Activated T-helper 1 cell treated with anti-CD3 and anti-CD28 coated beads, Interleukin-12 subunit alpha, Interleukin-12 subunit beta, Interleukin-2, Interleukin-4 antibody, amounts not matched to agents 30 ng/mL and 10 ng/mL and 1 ng/mL, durations not matched to agents 14 hours and 24 hours and 36 hours (primary cell): ENCODE measurements around the gene ZSCAN25. TPM values are rescaled to one million over a fixed set of nuclear protein-coding genes. Genes with fewer than 3 reads are reported as not detected.
"Not testable (repeated sequence)": the region's sequence is repeated elsewhere in the genome, so short reads cannot be mapped to it uniquely, and the experiment has no call there.

Source experiments
- DNase-seq: peaks from one replicate; pipeline ENCODE4 v3.0.0; 2021; ENCODE audit warnings: low spot score
- H3K27ac Mint-ChIP-seq: one replicate; pipeline ENCODE4 v1.8.0; 2021; ENCODE audit warnings: mild to moderate bottlenecking, mixed read lengths
- H3K27me3 Mint-ChIP-seq: one replicate; pipeline ENCODE4 v1.8.0; 2022; ENCODE audit warnings: mild to moderate bottlenecking, moderate library complexity, mixed read lengths; ENCODE audit not compliant: insufficient read depth
- H3K36me3 Mint-ChIP-seq: one replicate; pipeline ENCODE4 v1.8.0; 2021; ENCODE audit warnings: low read depth, mixed read lengths
- H3K4me1 Mint-ChIP-seq: one replicate; pipeline ENCODE4 v1.8.0; 2021; ENCODE audit warnings: low read depth, mixed read lengths
- H3K4me3 Mint-ChIP-seq: one replicate; pipeline ENCODE4 v1.8.0; 2021; ENCODE audit warnings: mild to moderate bottlenecking, moderate library complexity, mixed read lengths
- H3K9me3 Mint-ChIP-seq: one replicate; pipeline ENCODE4 v1.8.0; 2021; ENCODE audit warnings: mixed read lengths
- intact Hi-C: fragments of 100-400 bp; cut with micrococcal nuclease; formaldehyde crosslinking; loops from one replicate; pipeline ENCODE4 v1.15.1; 2024
- total RNA-seq: library from RNA; stranded (reverse); gene quantifications from 2 replicates; pipeline ENCODE4 v1.2.3, GENCODE V29; 2022

ZSCAN25 gene
- 31.5 and 32.9 TPM in 2 replicates for total RNA-seq

DNA sequence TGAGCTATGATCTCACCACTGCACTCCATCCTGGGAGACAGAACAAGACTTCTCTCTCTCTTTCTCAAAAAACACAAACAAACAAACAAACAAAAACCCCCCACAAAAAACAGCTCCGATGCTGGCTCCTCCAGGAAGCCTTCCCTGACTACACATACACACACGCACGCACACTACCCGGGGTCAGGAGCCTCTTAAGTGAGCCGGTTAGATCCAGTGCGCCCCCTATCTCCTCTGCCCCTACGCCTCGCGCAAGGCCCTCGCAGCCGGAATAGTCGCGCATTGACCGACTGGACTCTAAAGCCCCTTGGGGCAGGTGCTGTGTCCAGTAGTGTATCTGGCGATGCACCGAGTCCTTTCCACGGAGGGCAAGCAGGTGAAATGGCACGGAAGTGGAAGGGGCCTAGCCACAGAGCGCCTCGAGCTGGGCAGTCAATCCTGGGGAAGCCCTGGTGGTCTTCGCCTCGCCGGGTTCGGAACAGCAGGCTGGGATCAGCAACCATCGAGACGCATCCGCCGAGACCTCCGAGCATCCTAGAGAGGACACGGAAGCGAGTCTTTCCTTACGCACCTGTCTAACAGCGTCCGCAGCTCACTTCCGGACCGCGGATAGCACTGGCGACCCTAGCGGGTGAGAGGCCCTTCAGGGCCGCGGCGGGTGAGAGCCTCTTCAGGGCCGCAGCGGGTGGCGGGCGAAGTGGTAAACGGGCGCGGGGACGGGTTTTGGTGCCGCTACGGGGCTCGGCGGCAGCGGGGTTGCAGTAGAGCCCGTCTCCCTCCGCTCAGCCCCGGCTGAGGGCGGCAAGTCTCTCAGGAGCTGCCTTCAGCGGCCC is at the start of gene ZSCAN25:
TSS of gene ZSCAN25 (plus strand) at position 588 of the 833 bp plus-strand sequence. CDS start 2,661 bp downstream, outside the sequence.
- Mint-ChIP-seq H3K27me3 (peaks cover 4% of the 10 kb centered on the region), H3K27ac (peak within 1 kb of the TSS; percentile 94), H3K4me3 (peak within 1 kb of the TSS; percentile 96), H3K9me3 (no peaks in the 10 kb centered on the region), H3K36me3 (peaks cover 28% of the 10 kb centered on the region), H3K4me1 (peaks cover 56% of the 10 kb centered on the region)
- peak; percentile 79 for DNase-seq
- intact Hi-C loops = loop anchor here (1.0 to 10.0 kb wide), 7 partner anchors 8 to 484 kb away; partner anchors contain the start of genes AP4M1, FAM200A, MCM7 and ZNF394

DNA sequence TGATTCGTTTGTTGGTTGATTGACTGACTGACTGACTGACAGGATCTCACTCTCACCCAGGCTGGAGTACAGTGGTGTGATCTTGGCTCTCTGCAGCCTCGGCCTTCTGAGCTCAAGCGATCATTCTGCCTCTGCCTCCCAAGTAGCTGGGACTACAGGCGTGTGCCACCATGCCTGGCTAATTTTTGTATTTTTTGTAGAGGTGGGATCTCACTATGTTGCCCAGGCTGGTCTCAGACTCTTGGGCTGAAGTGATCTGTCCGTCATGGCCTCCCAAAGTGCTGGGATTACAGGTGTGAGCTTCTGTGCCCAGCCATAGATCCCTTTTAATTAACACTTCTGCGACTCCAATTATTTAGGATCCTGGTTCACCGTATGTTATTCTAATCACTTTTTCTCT is 48.0 kb upstream of the ZSCAN25 start:
- H3K27ac Mint-ChIP-seq, H3K27me3 Mint-ChIP-seq, intact Hi-C loops, H3K9me3 Mint-ChIP-seq, H3K4me3 Mint-ChIP-seq, H3K4me1 Mint-ChIP-seq, DNase-seq: not testable (repeated sequence)
- H3K36me3 Mint-ChIP-seq = peaks cover 50% of the 10 kb centered on the region

DNA sequence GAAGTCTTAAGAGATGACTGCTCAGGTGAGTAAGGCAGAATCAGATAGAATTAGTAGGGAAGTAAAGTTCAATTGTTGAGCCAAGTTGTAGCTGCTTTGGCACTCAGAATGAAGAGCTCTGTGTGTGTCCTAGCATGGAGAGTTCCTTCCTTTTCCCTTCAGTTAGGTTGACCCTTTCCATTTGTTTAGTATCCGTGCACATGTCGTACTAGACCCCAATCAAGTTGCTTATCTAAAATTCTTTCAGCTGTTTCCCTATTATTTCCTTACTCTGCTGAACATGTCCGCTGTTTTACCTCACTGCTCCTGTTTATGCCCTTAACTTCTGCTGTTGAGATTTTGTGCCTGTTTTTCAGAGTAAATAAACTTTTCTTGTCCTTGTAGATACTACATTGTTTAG is 45.0 kb upstream of the ZSCAN25 start:
- Mint-ChIP-seq H3K4me1 (no peaks in the 10 kb centered on the region), H3K36me3 (peaks cover 32% of the 10 kb centered on the region), H3K27ac (no peak overlapping the region), H3K27me3 (no peaks in the 10 kb centered on the region), H3K9me3 (no peaks in the 10 kb centered on the region), H3K4me3 (no peak overlapping the region)
- intact Hi-C loops = no loop called here
- no peak for DNase-seq

DNA sequence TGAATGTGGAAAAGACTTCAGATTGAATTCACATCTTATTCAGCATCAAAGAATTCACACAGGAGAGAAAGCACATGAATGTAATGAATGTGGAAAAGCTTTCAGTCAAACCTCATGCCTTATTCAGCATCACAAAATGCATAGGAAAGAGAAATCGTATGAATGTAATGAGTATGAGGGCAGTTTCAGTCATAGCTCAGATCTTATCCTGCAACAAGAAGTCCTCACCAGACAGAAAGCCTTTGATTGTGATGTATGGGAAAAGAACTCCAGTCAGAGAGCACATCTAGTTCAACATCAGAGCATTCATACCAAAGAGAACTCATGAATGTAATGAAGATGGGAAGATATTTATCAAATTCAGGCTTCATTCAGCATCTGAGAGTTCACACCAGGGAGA is 43.5 kb upstream of the ZSCAN25 start:
- peaks cover 32% of the 10 kb centered on the region for H3K36me3 Mint-ChIP-seq
- no peak for DNase-seq

DNA sequence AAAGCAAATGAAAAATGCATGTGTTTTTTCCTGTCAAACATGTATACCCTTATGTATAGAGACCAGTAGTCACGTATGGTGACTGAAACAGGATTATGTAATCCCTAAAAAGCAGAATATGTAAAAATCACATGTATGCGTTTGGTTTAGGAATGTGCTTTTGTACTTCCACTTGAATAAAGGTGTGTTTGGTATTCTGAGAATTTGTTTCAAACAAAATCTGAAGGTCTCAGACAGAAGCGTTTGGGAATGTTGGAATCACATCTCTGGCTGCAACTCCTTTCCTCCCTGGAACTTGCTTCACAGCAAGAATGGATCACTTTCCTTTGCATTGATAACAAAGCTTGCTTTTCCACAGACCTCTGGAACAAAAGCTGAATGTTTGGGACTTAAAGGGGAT is 40.5 kb upstream of the ZSCAN25 start:
- Mint-ChIP-seq H3K4me1 (peaks cover 10% of the 10 kb centered on the region), H3K27ac (no peak overlapping the region), H3K36me3 (peaks cover 24% of the 10 kb centered on the region), H3K9me3 (no peaks in the 10 kb centered on the region), H3K4me3 (no peak overlapping the region), H3K27me3 (peaks cover 1% of the 10 kb centered on the region)
- DNase-seq = no peak
- intact Hi-C loops = no loop called here

More for the DNA sequence above, 43.5 kb upstream of the ZSCAN25 start:
- no peak overlapping the region for H3K27ac Mint-ChIP-seq
- no peaks in the 10 kb centered on the region for H3K4me1 Mint-ChIP-seq
- no peak overlapping the region for H3K4me3 Mint-ChIP-seq
- intact Hi-C loops = no loop called here
- no peaks in the 10 kb centered on the region for H3K9me3 Mint-ChIP-seq
- H3K27me3 Mint-ChIP-seq = no peaks in the 10 kb centered on the region

DNA sequence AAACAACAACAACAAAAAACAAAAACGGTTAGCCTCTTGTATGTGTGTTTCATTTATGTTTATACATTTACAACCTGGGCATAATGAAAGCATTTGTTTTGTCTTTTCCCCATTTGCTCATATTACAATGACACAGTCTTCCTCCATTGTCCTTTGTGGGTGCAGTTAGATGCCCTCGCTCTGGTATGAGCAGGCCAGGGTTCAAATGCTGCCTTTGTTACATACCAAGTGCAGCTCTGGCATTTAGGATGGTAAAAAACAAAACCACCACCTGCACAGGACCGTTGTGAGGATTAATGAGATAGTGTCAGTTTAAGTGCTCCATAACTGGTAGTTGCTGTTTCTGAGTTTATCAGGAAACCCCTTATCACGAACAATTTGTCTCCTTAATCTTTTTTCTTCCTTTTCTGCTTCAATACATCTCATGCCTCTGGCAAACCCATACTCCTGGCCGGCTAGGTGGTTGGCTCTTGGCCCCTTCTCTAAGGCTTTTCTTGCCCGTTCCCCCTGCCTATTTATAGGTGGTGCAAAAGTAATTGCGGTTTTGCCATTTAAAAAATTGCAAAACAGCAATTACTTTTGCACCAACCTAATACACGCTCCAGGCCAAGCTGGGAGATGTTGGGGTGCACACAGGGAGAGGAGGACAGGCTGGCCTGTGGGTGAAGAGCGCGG is 37.3 kb upstream of the ZSCAN25 start:
- DNase-seq = no peak
- H3K9me3 Mint-ChIP-seq = no peaks in the 10 kb centered on the region
- H3K4me1 Mint-ChIP-seq = peaks cover 10% of the 10 kb centered on the region
- H3K4me3 Mint-ChIP-seq = no peak overlapping the region
- H3K36me3 Mint-ChIP-seq = no peaks in the 10 kb centered on the region
- no peak overlapping the region for H3K27ac Mint-ChIP-seq
- peaks cover 1% of the 10 kb centered on the region for H3K27me3 Mint-ChIP-seq
- intact Hi-C loops = no loop called here

DNA sequence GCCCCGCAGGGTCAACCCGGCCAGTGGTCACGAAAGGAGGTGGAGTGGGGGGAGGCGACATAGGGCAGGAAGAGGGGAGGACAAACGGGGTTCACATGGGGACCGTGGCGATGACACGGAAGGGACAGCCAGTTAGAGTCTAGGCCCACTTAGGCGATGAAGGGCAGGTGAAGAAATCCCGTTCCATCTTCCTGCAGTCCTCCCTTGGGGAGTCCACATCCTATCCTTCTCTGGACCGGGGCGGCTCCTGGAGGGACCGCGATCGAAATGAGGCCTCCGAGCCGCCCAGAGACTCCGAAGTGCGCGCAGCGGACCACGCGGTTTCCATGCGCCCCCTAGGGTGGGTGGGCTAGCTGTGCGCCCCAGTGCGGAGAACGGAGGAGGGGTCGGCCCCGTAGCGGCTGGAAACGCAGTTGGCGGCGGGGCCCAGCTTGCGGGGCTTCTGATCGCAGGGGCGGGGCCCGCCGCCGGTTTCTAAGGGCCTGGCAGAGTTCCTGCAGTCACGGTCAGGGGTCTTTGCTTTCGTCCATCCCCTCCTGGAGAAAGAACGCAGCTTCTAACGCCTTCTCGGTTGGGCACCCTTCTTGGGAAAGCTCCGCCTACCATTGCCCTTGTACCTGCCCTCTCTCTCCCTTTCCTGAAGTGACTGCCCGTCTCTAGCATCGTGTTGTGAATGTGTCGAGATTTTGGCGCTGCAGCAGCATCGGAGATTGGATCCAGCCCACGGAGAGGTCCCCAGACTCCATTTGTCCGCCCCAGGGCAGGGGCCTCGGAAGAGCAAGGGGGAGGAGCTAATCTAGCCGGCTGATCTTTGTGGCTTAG is 36.6 kb upstream of the ZSCAN25 start:
- intact Hi-C loops = no loop called here
- Mint-ChIP-seq H3K9me3 (no peaks in the 10 kb centered on the region), H3K4me3 (peak overlapping the region; percentile 83), H3K27me3 (peaks cover 3% of the 10 kb centered on the region), H3K36me3 (no peaks in the 10 kb centered on the region), H3K27ac (peak overlapping the region; percentile 58), H3K4me1 (peaks cover 10% of the 10 kb centered on the region)
- DNase-seq = no peak

DNA sequence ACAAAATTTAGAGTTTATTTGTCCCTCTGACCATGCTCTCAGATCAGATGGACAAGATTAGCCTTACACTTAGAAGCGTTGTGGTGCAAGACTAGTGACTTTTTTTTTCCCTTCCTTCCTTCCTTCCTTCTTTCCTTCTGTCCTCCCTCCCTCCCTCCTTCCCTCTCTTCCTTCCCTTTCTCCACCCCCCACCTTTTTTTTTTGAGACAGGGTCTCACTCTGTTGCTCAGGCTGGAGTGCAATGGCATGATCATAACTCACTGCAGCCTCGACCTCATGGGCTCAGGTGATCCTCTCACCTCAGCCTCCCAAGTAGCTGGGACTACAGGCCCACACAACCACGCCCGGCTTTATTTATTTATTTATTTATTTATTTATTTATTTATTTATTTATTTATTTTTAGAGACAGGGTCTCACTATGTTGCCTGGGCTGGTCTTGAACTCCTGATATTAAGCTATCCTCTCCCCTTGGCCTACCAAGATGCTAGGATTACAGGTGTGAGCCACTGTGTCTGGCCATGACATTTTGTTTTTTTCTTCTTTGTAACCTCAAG is 35.9 kb upstream of the ZSCAN25 start:
- Mint-ChIP-seq H3K4me1 (peaks cover 10% of the 10 kb centered on the region), H3K4me3 (peak overlapping the region; percentile 83)
- H3K27me3 Mint-ChIP-seq, DNase-seq, H3K36me3 Mint-ChIP-seq, H3K27ac Mint-ChIP-seq, H3K9me3 Mint-ChIP-seq, intact Hi-C loops: not testable (repeated sequence)

DNA sequence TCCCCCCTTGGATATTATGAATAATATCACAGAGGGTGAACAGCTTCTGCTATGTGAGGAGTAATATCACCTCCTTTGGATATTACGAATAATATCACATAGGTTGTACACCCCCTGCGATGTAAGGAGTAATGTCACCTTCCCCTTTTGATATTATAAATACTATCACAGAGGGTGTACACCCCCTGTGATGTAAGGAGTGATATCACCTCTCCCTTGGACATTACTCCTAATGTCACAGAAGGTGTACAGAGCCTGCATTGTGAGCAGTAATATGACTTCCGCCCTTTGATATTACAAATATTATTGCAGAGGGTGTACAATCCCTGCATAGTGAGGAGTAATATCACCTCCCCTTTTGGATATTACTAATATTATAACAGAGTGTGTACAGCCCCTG is 27.9 kb upstream of the ZSCAN25 start:
- no peak overlapping the region for H3K4me3 Mint-ChIP-seq
- no peaks in the 10 kb centered on the region for H3K36me3 Mint-ChIP-seq
- intact Hi-C loops = no loop called here
- H3K27ac Mint-ChIP-seq = no peak overlapping the region
- no peaks in the 10 kb centered on the region for H3K9me3 Mint-ChIP-seq
- peaks cover 2% of the 10 kb centered on the region for H3K27me3 Mint-ChIP-seq
- H3K4me1 Mint-ChIP-seq = no peaks in the 10 kb centered on the region
- no peak for DNase-seq

DNA sequence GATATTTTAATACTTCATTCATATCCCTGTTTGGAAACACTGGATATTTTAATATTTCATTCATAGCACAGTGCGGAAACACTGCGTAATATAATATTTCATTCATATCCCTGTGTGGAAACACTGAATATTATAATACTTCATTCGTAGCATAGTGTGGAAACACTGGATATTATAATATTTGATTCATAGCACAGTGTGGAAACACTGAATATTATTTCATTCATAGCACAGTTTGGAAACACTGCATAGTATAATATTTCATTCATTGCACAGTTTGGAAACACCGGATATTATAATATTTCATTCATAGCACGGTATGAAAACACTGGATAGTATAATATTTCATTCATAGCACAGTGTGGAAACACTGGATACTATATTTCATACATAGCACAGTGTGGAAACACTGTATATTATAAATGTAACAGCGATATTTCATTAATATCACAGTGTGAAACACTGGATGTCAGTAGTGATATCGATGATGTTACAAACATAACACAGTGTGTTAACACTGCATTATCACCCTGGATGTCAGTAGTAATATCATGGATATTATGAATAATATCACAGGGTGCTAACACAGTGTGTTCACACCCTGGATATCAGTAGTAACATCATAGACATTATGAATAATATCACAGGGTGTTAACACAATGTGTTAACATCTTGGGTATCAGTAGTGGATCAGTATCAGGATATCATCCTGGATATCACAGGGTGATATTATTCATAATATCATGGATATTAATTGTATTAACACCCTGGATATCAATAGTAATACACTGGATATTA is 21.6 kb upstream of the ZSCAN25 start:
- H3K36me3 Mint-ChIP-seq = no peaks in the 10 kb centered on the region
- H3K4me3 Mint-ChIP-seq = no peak overlapping the region
- intact Hi-C loops = no loop called here
- H3K27me3 Mint-ChIP-seq = no peaks in the 10 kb centered on the region
- no peak for DNase-seq
- no peaks in the 10 kb centered on the region for H3K4me1 Mint-ChIP-seq
- no peaks in the 10 kb centered on the region for H3K9me3 Mint-ChIP-seq
- H3K27ac Mint-ChIP-seq = no peak overlapping the region

DNA sequence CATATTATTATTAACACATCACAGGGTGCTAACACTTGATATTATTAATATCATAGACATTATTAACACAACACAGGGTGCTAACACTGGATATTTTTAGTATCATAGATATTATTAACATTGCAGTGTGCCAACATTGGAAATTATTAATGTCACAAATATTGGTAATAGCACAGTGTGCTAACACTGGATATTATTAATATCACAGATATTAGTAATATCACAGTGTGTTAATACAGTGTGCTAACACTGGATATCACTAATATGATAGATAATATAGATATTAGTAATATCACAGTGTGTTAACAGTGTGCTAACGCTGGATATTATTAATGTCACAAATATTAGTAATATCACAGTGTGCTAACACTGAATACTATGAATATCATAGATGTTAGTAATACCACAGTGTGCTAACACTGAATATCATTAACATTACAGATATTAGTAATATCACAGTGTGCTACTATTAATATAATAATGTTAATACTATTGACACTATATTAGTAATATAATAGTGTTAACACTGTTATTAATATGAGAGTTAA is 20.3 kb upstream of the ZSCAN25 start:
- no peaks in the 10 kb centered on the region for H3K4me1 Mint-ChIP-seq
- DNase-seq = no peak
- no peak overlapping the region for H3K27ac Mint-ChIP-seq
- no peaks in the 10 kb centered on the region for H3K27me3 Mint-ChIP-seq
- no peaks in the 10 kb centered on the region for H3K9me3 Mint-ChIP-seq
- H3K36me3 Mint-ChIP-seq = no peaks in the 10 kb centered on the region
- intact Hi-C loops = no loop called here
- no peak overlapping the region for H3K4me3 Mint-ChIP-seq
